Pancreas (tissue), 10 donors: ENCODE data around the gene PSMA4. TPM values are rescaled to one million over a fixed set of nuclear protein-coding genes. Genes with fewer than 3 reads are reported as not detected.
"Not testable (repeated sequence)": the region's sequence is repeated elsewhere in the genome, so short reads cannot be mapped to it uniquely, and the experiment has no call there.

ENCODE experiments used
- ATAC-seq, 4 donors: fragments of 200-7000 bp; cut with Tn5 transposase; one replicate each; pipeline versions ENCODE4 v1.8.0 to v1.9.1; 2020; ENCODE audit warnings: mild to moderate bottlenecking in 4 of 4, moderate library complexity in 4 of 4
- DNase-seq, 6 donors: peaks; one replicate each; pipeline ENCODE4 v3.0.0-alpha.2; 2020
- FAIRE-seq: peaks from 2 replicates; lab custom pipeline; 2012; peaks lifted over from hg19 to GRCh38; lab: Jason Lieb, UNC
- H3K27ac ChIP-seq, 4 donors: fragments of 200-600 bp; sonication (generic); 1 replicate in 3 of 4; 2 replicates in 1 of 4; pipeline versions ENCODE4 v1.5.0 to v1.8.0; 2020
- H3K27me3 ChIP-seq, 4 donors: fragments of 200-600 bp; one replicate each; pipeline ENCODE4 v1.8.0; 2021
- H3K36me3 ChIP-seq, 3 donors: fragments of 200-600 bp; sonication (generic) in 1 of 3; one replicate each; pipeline versions ENCODE4 v1.5.0 to v1.8.0; 2020 to 2021
- H3K4me1 ChIP-seq, 3 donors: fragments of 200-600 bp; one replicate each; pipeline ENCODE4 v1.8.0; 2021
- H3K4me3 ChIP-seq, 4 donors: fragments of 200-600 bp; sonication (generic) in 2 of 4; one replicate each; pipeline versions ENCODE4 v1.5.0 to v1.8.0; 2020 to 2021
- H3K9me3 ChIP-seq, 4 donors: fragments of 200-600 bp; one replicate each; pipeline ENCODE4 v1.8.0; 2021
- WGBS, 2 donors: extraction: QIAGEN DNeasy Blood & Tissue Kit; methylation state at CpG; one replicate each; pipeline ENCODE4 v1.1.7; 2013; 5-methylcytosine and 5-hydroxymethylcytosine counted together
- intact Hi-C, 3 donors: fragments of 100-400 bp; cut with DNase I; formaldehyde crosslinking; loops; one replicate each; pipeline versions ENCODE4 v1.11.1 to v1.14.2; 2022
- polyA plus RNA-seq, 2 donors: library from polyadenylated mRNA; stranded (reverse); fragments of 200-250 nt; gene quantifications; one replicate each; pipeline ENCODE4 v1.2.3, GENCODE V29; 2013
- total RNA-seq, 6 donors: library from RNA; stranded (reverse); fragmentation: NEBNext Ultra II Directional in 4 of 6; extraction: Animal tissue kit (Norgen Biotek cat#: 25700) in 4 of 6; gene quantifications; one replicate each; pipeline versions ENCODE4 v1.2.1 to v1.2.4, GENCODE V29; 2021 to 2023
- TF ChIP-seq, protein P1 (sequence below), 4 donors: fragments of 200-600 bp; sonication (generic) in 3 of 4; IDR thresholded peaks; one replicate each; pipeline versions ENCODE4 v1.5.0 to v1.8.0; 2021; ENCODE audit warnings: antibody characterized with exemption in 4 of 4
- donor health status: healthy with polysubstance abuse.
- donor health status: DM: no; HTN: no; CAD: no; lungs with moderate emphysema.
- donor health status: DM: no; HTN: no; CAD: no.
- donor health status: control.
- donor health status: control.
- donor health status: Bipolar disorder and iron deficiency.
- donor health status: DM: yes; HTN: yes; CAD: no.
- donor health status: DM: no; HTN: no; CAD: no.
- donor health status: DM: no; HTN: no; CAD: no.
- donor health status: DM: yes; HTN: yes; CAD: no.

Gene PSMA4
- total and polyA plus RNA-seq, 8 donors, result 24.6 to 84.1 (median 50.8) TPM

DNA sequence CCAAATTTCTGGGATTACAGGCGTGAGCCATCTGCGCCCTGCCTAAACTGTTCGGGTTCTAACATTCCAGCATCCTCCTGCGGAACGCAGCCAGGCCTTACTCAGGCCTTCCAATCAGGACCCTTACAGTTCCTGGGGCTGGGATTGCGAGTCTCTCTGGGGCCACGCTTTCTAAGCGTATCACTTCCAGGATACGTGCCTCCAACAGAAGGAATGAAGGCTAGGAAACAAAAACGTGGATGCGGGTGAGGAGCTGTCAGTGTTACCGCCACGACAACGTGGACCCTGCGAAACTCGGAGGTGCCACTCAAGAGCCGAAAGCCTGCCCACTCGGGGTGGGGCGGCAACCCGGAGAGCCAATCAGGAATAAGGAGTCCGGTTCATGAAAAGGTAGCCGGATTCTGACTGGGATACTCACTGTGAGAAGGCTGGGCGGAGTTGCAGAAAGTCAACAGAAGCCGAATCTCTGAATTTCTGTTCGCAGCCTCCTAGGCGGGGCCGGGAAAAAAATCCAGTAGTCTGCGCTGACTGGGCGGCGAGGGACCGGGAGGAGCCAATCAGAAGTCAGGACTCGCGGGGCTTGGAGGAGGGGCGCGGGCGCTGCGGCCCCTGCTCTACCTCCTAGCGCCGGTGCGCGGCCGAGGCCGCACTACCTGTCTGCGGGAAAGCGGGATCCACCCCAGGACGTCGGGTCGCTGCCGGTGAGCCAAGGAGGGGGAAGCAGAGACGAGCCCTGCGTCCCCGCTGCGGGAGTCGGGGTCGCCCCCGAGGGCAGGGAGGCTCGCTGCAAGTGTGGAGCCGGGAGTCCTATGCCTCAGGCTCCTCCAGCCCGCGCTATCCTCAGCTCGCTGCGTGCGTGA, 33.0 kb upstream of the PSMA4 start, which contains the start of gene HYKK:
Gene HYKK, plus strand, starts transcription at position 607 of the 860 bp plus-strand sequence. CDS start 5,512 bp downstream, outside the sequence.
- WGBS, 2 donors, result 1% methylated on average over 59 to 63 of the region's 63 CpGs
- Histone ChIP-seq H3K27ac (peak within 1 kb of the TSS; percentile 24 to 74 (median 54)), H3K4me1 (peaks cover 0 to 4% (median 0%) of the 10 kb centered on the region in 3 donors), H3K4me3 (peak within 1 kb of the TSS; percentile 33 to 88 (median 70)), H3K27me3 (no peaks in the 10 kb centered on the region), H3K36me3 (no peaks in the 10 kb centered on the region), H3K9me3 (peaks cover 0 to 2% (median 0%) of the 10 kb centered on the region in 4 donors)
- TF ChIP-seq, protein P1, sequence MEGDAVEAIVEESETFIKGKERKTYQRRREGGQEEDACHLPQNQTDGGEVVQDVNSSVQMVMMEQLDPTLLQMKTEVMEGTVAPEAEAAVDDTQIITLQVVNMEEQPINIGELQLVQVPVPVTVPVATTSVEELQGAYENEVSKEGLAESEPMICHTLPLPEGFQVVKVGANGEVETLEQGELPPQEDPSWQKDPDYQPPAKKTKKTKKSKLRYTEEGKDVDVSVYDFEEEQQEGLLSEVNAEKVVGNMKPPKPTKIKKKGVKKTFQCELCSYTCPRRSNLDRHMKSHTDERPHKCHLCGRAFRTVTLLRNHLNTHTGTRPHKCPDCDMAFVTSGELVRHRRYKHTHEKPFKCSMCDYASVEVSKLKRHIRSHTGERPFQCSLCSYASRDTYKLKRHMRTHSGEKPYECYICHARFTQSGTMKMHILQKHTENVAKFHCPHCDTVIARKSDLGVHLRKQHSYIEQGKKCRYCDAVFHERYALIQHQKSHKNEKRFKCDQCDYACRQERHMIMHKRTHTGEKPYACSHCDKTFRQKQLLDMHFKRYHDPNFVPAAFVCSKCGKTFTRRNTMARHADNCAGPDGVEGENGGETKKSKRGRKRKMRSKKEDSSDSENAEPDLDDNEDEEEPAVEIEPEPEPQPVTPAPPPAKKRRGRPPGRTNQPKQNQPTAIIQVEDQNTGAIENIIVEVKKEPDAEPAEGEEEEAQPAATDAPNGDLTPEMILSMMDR (IDR thresholded peaks at IDR 0.05), result no peak
- FAIRE-seq (peak; percentile 96), ATAC-seq (peak; percentile 95 to 99 (median 97)), DNase-seq (peak; percentile 93 to 97 (median 96))
- intact Hi-C loops, result no loop called here

DNA sequence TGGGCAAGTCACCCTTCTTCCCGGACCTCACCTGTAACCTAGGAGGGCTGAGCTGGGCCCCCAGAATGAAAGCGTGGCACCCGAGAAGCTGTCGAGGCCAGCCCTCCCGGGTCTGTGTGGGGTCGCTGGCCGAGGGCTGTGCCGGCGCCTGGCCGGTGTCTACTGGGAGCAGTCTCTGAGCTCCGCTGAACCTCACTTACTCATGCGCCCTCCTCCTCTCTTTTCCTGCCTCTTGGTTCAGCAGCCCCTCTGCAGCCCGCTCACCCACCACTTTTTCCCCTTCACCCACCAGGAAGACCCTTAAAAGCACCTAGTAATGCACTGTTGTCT, 32.4 kb upstream of the PSMA4 start:
- Histone ChIP-seq H3K27ac (peak overlapping the region; percentile 6 to 67 (median 50)), H3K4me1 (peaks cover 0 to 4% (median 0%) of the 10 kb centered on the region in 3 donors), H3K9me3 (peaks cover 0 to 2% (median 0%) of the 10 kb centered on the region in 4 donors), H3K4me3 (peak overlapping the region; percentile 33 to 88 (median 70)), H3K36me3 (no peaks in the 10 kb centered on the region), H3K27me3 (no peaks in the 10 kb centered on the region)
- DNase-seq (no peak), ATAC-seq (peak; percentile 38 to 58 (median 50)), FAIRE-seq (no peak)
- intact Hi-C loops, result no loop called here
- TF ChIP-seq, protein P1 (IDR thresholded peaks at IDR 0.05), result no peak
- 1% methylated on average over 13 of the region's 13 CpGs for WGBS, 2 donors

GRCh38 chr15:78508272-78508671, 32.0 kb upstream of the PSMA4 start:
- H3K9me3 ChIP-seq, result peaks cover 0 to 2% (median 0%) of the 10 kb centered on the region in 4 donors
- H3K4me3 ChIP-seq, result peak overlapping the region in 2 of 4 donors; percentile 80 to 88
- WGBS, 2 donors, result 18 to 23% methylated on average over 6 of the region's 6 CpGs
- no peaks in the 10 kb centered on the region for H3K27me3 ChIP-seq
- no peak for DNase-seq
- no peak for FAIRE-seq
- intact Hi-C loops, result no loop called here
- H3K36me3 ChIP-seq, result no peaks in the 10 kb centered on the region
- ATAC-seq, result no peak
- TF ChIP-seq, protein P1 (IDR thresholded peaks at IDR 0.05), result no peak
- peak overlapping the region in 2 of 4 donors; percentile 6 to 57 for H3K27ac ChIP-seq
- peaks cover 0 to 4% (median 0%) of the 10 kb centered on the region in 3 donors for H3K4me1 ChIP-seq

DNA sequence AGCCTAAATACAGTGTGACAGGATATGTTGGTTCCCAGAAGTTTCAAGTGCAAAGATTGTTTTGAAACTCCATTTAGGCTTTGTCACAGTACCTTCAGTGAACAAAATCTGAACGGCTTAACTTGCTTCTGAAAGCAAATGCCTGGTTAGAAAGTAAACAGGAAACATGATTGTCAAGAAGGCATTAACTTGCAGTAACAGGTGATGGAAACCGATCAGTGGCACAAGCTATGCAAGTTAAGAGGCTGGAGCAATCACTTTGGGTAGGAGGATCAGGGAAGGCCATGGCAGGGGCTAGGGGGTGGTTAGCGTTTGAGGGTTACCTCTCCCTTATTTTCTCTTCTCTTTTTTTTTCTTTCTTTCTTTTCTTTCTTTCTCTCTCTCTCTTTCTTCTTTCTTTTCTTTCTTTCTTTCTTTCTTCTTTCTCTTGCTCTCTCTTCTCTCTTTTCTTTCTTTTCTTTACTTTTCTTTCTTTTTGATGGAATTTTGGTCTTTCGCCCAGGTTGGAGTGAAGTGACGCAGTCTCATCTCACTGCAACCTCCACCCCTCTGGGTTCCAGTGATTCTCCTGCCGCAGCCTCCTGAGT, 30.4 kb upstream of the PSMA4 start:
- TF ChIP-seq, protein P1 (IDR thresholded peaks at IDR 0.05), result no peak
- Histone ChIP-seq H3K36me3 (no peaks in the 10 kb centered on the region), H3K27ac (no peak overlapping the region), H3K27me3 (no peaks in the 10 kb centered on the region), H3K4me1 (peaks cover 0 to 4% (median 0%) of the 10 kb centered on the region in 3 donors), H3K4me3 (no peak overlapping the region), H3K9me3 (no peaks in the 10 kb centered on the region)
- DNase-seq, result no peak
- ATAC-seq, result no peak
- WGBS, 2 donors, result 66 to 84% methylated on average over 6 of the region's 6 CpGs
- intact Hi-C loops, result no loop called here
- FAIRE-seq, result no peak

DNA sequence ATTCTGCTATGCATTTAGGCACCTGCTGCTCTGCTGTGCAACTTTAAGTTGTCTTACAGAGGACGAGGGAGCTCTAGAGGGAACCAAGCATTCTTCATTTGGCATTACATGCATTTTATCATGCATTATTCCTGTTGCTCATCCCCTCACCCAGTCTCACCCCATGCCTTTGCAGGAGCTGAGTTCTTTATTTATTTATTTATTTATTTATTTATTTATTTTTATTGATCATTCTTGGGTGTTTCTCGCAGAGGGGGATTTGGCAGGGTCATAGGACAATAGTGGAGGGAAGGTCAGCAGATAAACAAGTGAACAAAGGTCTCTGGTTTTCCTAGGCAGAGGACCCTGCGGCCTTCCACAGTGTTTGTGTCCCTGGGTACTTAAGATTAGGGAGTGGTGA, 20.2 kb upstream of the PSMA4 start:
- H3K9me3 ChIP-seq, H3K36me3 ChIP-seq, FAIRE-seq, H3K4me1 ChIP-seq, intact Hi-C loops, H3K27me3 ChIP-seq, H3K4me3 ChIP-seq, H3K27ac ChIP-seq, ATAC-seq, DNase-seq: not testable (repeated sequence)
- WGBS, 2 donors, result 74% methylated on average over 2 of the region's 3 CpGs
